WERI-Rb-1 (cell line): Measurements from ENCODE around the gene PGP.
A peak's percentile ranks its signal among the peaks of the same experiment; 100 is the strongest.

Experiments used
- DNase-seq: peaks from one replicate; pipeline ENCODE4 v3.0.0-alpha.2; 2020
- H3K27ac ChIP-seq: fragments of 250-450 bp; sonication (Bioruptor Pico); 2 replicates; pipeline ENCODE4 v1.5.1; 2020; ENCODE audit warnings: mild to moderate bottlenecking, moderate library complexity
- H3K27me3 ChIP-seq: fragments of 250-450 bp; sonication (Bioruptor Pico); 2 replicates; pipeline ENCODE4 v1.5.1; 2021; ENCODE audit warnings: mild to moderate bottlenecking, low read depth, moderate library complexity; ENCODE audit not compliant: insufficient read depth, severe bottlenecking
- H3K36me3 ChIP-seq: fragments of 250-450 bp; sonication (Bioruptor Pico); 2 replicates; pipeline ENCODE4 v1.5.1; 2020; ENCODE audit warnings: mild to moderate bottlenecking, moderate library complexity
- H3K4me3 ChIP-seq: 2 replicates; pipeline ENCODE4 v1.5.1; 2011; ENCODE audit warnings: low read depth, mild to moderate bottlenecking, control low read depth, low read length
- H3K9me3 ChIP-seq: fragments of 250-450 bp; sonication (Bioruptor Pico); 2 replicates; pipeline ENCODE4 v1.5.1; 2021; ENCODE audit warnings: mild to moderate bottlenecking, moderate library complexity; ENCODE audit not compliant: severe bottlenecking
- CTCF ChIP-seq: IDR thresholded peaks from 2 replicates; pipeline ENCODE4 v1.5.1; 2011; ENCODE audit warnings: low read depth, mild to moderate bottlenecking, control low read depth, inconsistent platforms, low read length

Gene PGP

GRCh38 chr16:2252806-2253148 is 38.1 kb upstream of the PGP start:
- Histone ChIP-seq H3K36me3 (peaks cover 79% of the 10 kb centered on the region), H3K9me3 (no peaks in the 10 kb centered on the region), H3K27me3 (no peaks in the 10 kb centered on the region), H3K27ac (no peak overlapping the region; the same call in 1 of the 2 replicates), H3K4me3 (no peak overlapping the region)
- TF ChIP-seq CTCF: no peak
- no peak for DNase-seq

- Histone ChIP-seq H3K27me3 (no peaks in the 10 kb centered on the region), H3K9me3 (no peaks in the 10 kb centered on the region), H3K4me3 (peak within 1 kb of the TSS; percentile 63), H3K36me3 (peaks cover 76% of the 10 kb centered on the region), H3K27ac (peak within 1 kb of the TSS; percentile 88)
- DNase-seq: peak; percentile 95
- peak; percentile 70 for TF ChIP-seq CTCF
Observed at GRCh38 chr16:2251296-2252111, 36.9 kb upstream of the PGP start, which contains the start of gene ECI1. Gene ECI1 (minus strand): TSS chr16:2251587. CDS start chr16:2251566, 21 bp downstream.

- TF ChIP-seq CTCF: no peak
- Histone ChIP-seq H3K4me3 (peak overlapping the region; percentile 63), H3K27ac (peak overlapping the region; percentile 88), H3K27me3 (no peaks in the 10 kb centered on the region), H3K36me3 (peaks cover 76% of the 10 kb centered on the region), H3K9me3 (no peaks in the 10 kb centered on the region)
- DNase-seq: no peak
Observed at GRCh38 chr16:2250652-2251295, 36.1 kb upstream of the PGP start.

GRCh38 chr16:2246301-2246885 is 31.8 kb upstream of the PGP start:
- H3K27ac ChIP-seq: no peak overlapping the region; the same call in none of the 2 replicates
- DNase-seq: no peak
- no peak for TF ChIP-seq CTCF
- no peak overlapping the region for H3K4me3 ChIP-seq
- no peaks in the 10 kb centered on the region for H3K9me3 ChIP-seq
- H3K36me3 ChIP-seq: peaks cover 81% of the 10 kb centered on the region
- no peaks in the 10 kb centered on the region for H3K27me3 ChIP-seq

GRCh38 chr16:2244926-2245795 is 30.5 kb upstream of the PGP start:
- Histone ChIP-seq H3K36me3 (peaks cover 87% of the 10 kb centered on the region), H3K27me3 (no peaks in the 10 kb centered on the region), H3K9me3 (no peaks in the 10 kb centered on the region), H3K4me3 (no peak overlapping the region), H3K27ac (peak overlapping the region; percentile 28)
- TF ChIP-seq CTCF: no peak
- DNase-seq: no peak
